SK-N-SH (cell line): Measurements from ENCODE around the gene FRRS1. TPM values are rescaled to one million over a fixed set of nuclear protein-coding genes. Genes with fewer than 3 reads are reported as not detected.

Source experiments
- CTCF ChIA-PET: fragments of 300-600, 350-600 bp; formaldehyde crosslinking; extraction: SDS; loops from one replicate; lab custom pipeline; 2021; lab: Yijun Ruan, JAX
- POLR2A ChIA-PET: fragments of 350-600 bp; sonication (Branson Sonifier 250); formaldehyde crosslinking; extraction: SDS; loops from one replicate; lab custom pipeline; 2020; ENCODE audit warnings: antibody characterized with exemption, inconsistent platforms; lab: Yijun Ruan, JAX
- DNase-seq: peaks from one replicate; pipeline ENCODE4 v3.0.0; 2012
- H2AFZ ChIP-seq: fragments of 200-600 bp; sonication (generic); 2 replicates; pipeline ENCODE4 v1.8.1; 2016; ENCODE audit warnings: antibody characterized with exemption, mild to moderate bottlenecking, low read depth
- H3F3A ChIP-seq: fragments of 200-600 bp; sonication (generic); replicated peaks from 2 replicates; pipeline ENCODE3; 2016; ENCODE audit warnings: antibody characterized with exemption, mild to moderate bottlenecking; ENCODE audit not compliant: insufficient read depth
- H3K27ac ChIP-seq, 2 experiments: fragments of 200-500 bp in 1 of 2; fragments of 200-600 bp in 1 of 2; sonication (Bioruptor generic) in 1 of 2; sonication (generic), shearing (Covaris generic) in 1 of 2; 2 replicates each; pipeline versions ENCODE4 v1.5.1 to v1.6.1; 2014 to 2016; ENCODE audit warnings: low read depth in 2 of 2, inconsistent platforms in 1 of 2, low read length in 1 of 2, mild to moderate bottlenecking in 1 of 2, mixed read lengths in 1 of 2
- H3K27me3 ChIP-seq: fragments of 200-600 bp; sonication (generic), shearing (Covaris generic); 2 replicates; pipeline ENCODE4 v1.6.1; 2016; ENCODE audit warnings: mixed run types; ENCODE audit not compliant: insufficient read depth
- H3K36me3 ChIP-seq, 2 experiments: fragments of 200-500 bp in 1 of 2; fragments of 200-600 bp in 1 of 2; sonication (Bioruptor generic) in 1 of 2; sonication (generic) in 1 of 2; replicated peaks in 1 of 2; 2 replicates each; pipeline versions ENCODE3 to v1.5.1; 2014 to 2016; ENCODE audit warnings: low read length in 1 of 2, mild to moderate bottlenecking in 1 of 2; ENCODE audit not compliant: insufficient read depth in 2 of 2, control insufficient read depth in 1 of 2
- H3K4me1 ChIP-seq, 2 experiments: fragments of 200-500 bp in 1 of 2; fragments of 200-600 bp in 1 of 2; sonication (Bioruptor generic) in 1 of 2; sonication (generic), shearing (Covaris generic) in 1 of 2; 2 replicates each; pipeline versions ENCODE4 v1.5.1 to v1.6.1; 2014 to 2016; ENCODE audit warnings: low read depth in 1 of 2, low read length in 1 of 2, mixed run types in 1 of 2; ENCODE audit not compliant: insufficient read depth in 2 of 2, control insufficient read depth in 1 of 2
- H3K4me2 ChIP-seq: fragments of 200-600 bp; sonication (generic), shearing (Covaris generic); 2 replicates; pipeline ENCODE4 v1.6.1; 2017; ENCODE audit warnings: mixed run types
- H3K4me3 ChIP-seq, 2 experiments: fragments of 200-500 bp in 1 of 2; fragments of 200-600 bp in 1 of 2; sonication (Bioruptor generic) in 1 of 2; sonication (generic), shearing (Covaris generic) in 1 of 2; 2 replicates each; pipeline versions ENCODE4 v1.5.1 to v1.8.1; 2014 to 2016; ENCODE audit warnings: low read depth in 2 of 2, inconsistent platforms in 1 of 2, low read length in 1 of 2, mild to moderate bottlenecking in 1 of 2, mixed read lengths in 1 of 2, moderate library complexity in 1 of 2
- H3K79me2 ChIP-seq: fragments of 200-600 bp; sonication (generic); 2 replicates; pipeline ENCODE4 v1.8.1; 2017; ENCODE audit warnings: mild to moderate bottlenecking; ENCODE audit not compliant: insufficient read depth
- H3K9ac ChIP-seq: fragments of 200-600 bp; sonication (generic); 2 replicates; pipeline ENCODE4 v1.6.1; 2017; ENCODE audit warnings: mixed run types
- H3K9me2 ChIP-seq: fragments of 200-600 bp; sonication (generic); 2 replicates; pipeline ENCODE4 v1.6.1; 2017; ENCODE audit warnings: mixed run types
- H3K9me3 ChIP-seq: fragments of 200-600 bp; sonication (generic); 2 replicates; pipeline ENCODE4 v1.6.1; 2017; ENCODE audit warnings: mixed run types, mild to moderate bottlenecking, moderate library complexity
- H4K20me1 ChIP-seq: fragments of 200-600 bp; sonication (generic); 2 replicates; pipeline ENCODE4 v1.6.1; 2017; ENCODE audit warnings: mild to moderate bottlenecking, mixed run types; ENCODE audit not compliant: insufficient read depth
- JUND ChIP-seq: IDR thresholded peaks from 2 replicates; pipeline ENCODE4 v1.4.0; 2012
- MAX ChIP-seq: IDR thresholded peaks from 2 replicates; pipeline ENCODE4 v1.4.0; 2012; ENCODE audit warnings: low read depth
- MEF2A ChIP-seq: IDR thresholded peaks from 2 replicates; pipeline ENCODE4 v1.4.0; 2012; ENCODE audit warnings: low read depth, borderline replicate concordance
- MXI1 ChIP-seq: IDR thresholded peaks from 2 replicates; pipeline ENCODE4 v1.6.1; 2012; ENCODE audit warnings: mild to moderate bottlenecking, low read depth, low read length, improper control_type of control experiment
- NFIC ChIP-seq: IDR thresholded peaks from 2 replicates; pipeline ENCODE4 v1.4.0; 2012; ENCODE audit warnings: borderline replicate concordance
- PBX3 ChIP-seq: IDR thresholded peaks from 2 replicates; pipeline ENCODE4; 2012
- POLR2AphosphoS5 ChIP-seq: IDR thresholded peaks from 2 replicates; pipeline ENCODE4 v1.6.1; 2012; ENCODE audit warnings: low read depth, low read length
- RAD21 ChIP-seq: IDR thresholded peaks from 2 replicates; pipeline ENCODE4 v1.6.1; 2012; ENCODE audit warnings: mild to moderate bottlenecking, low read length
- RCOR1 ChIP-seq: fragments of 150-350 bp; IDR thresholded peaks from 2 replicates; pipeline ENCODE4 v1.6.1; 2017; ENCODE audit warnings: antibody characterized with exemption, low read length
- RFX5 ChIP-seq: IDR thresholded peaks from 2 replicates; pipeline ENCODE4 v1.6.1; 2012; ENCODE audit warnings: mild to moderate bottlenecking, improper control_type of control experiment, low read length
- SIN3A ChIP-seq: IDR thresholded peaks from 2 replicates; pipeline ENCODE4 v1.6.1; 2012; ENCODE audit warnings: low read depth, mild to moderate bottlenecking, low read length, moderate library complexity, borderline replicate concordance
- TAF1 ChIP-seq: IDR thresholded peaks from 2 replicates; pipeline ENCODE4 v1.6.1; 2012; ENCODE audit warnings: low read depth, mild to moderate bottlenecking, low read length, moderate library complexity, borderline replicate concordance
- TEAD4 ChIP-seq: IDR thresholded peaks from 2 replicates; pipeline ENCODE4 v1.4.0; 2012; ENCODE audit warnings: mild to moderate bottlenecking, borderline replicate concordance; ENCODE audit not compliant: insufficient read depth
- YY1 ChIP-seq: IDR thresholded peaks from 2 replicates; pipeline ENCODE4 v1.4.0; 2012; ENCODE audit warnings: low read depth, mild to moderate bottlenecking
- WGBS: methylation state at CpG from one replicate; pipeline ENCODE4 v1.1.6; 2017; ENCODE audit warnings: low lambda C conversion rate; 5-methylcytosine and 5-hydroxymethylcytosine counted together
- polyA plus RNA-seq, 3 experiments: library from polyadenylated mRNA; depleted of rRNA; stranded (reverse); fragments of >200 nt; gene quantifications; 2 replicates each; pipeline ENCODE4 v1.2.3, GENCODE V29; 2012
- TF ChIP-seq, protein P1 (sequence below): fragments of 200-600 bp; sonication (generic); IDR thresholded peaks from 2 replicates; pipeline ENCODE4 v1.6.1; 2017; ENCODE audit warnings: antibody characterized with exemption, mild to moderate bottlenecking, moderate library complexity
- TF ChIP-seq, protein P2 (sequence below): fragments of 150-350 bp; IDR thresholded peaks from 2 replicates; pipeline ENCODE4 v1.6.1; 2016; ENCODE audit warnings: mild to moderate bottlenecking, low read depth, low read length
- TF ChIP-seq, protein P3 (sequence below): IDR thresholded peaks from 2 replicates; pipeline ENCODE4 v1.6.1; 2012; ENCODE audit warnings: mild to moderate bottlenecking, low read depth, low read length, moderate library complexity

FRRS1 gene
- polyA plus RNA-seq, 1 of the 3 experiments (the other 2 are of a cell fraction), result 1.9 TPM

GRCh38 chr1:99768104-99768503 lies 1.7 kb upstream of the FRRS1 start:
- whole genome bisulfite sequencing, result 92% methylated on average over 3 of the region's 3 CpGs
- no peaks in the 10 kb centered on the region for H3K79me2 ChIP-seq
- no peaks in the 10 kb centered on the region for H3K36me3 ChIP-seq
- POLR2A ChIA-PET, result no interaction called here
- CTCF ChIA-PET, result no interaction called here
- H2AFZ ChIP-seq, result no peak overlapping the region
- no peaks in the 10 kb centered on the region for H3K9me3 ChIP-seq
- DNase-seq, result no peak
- no peak overlapping the region for H3K9ac ChIP-seq
- TF ChIP-seq TAF1 (no peak), PBX3 (no peak), MXI1 (no peak), SIN3A (no peak), MEF2A (no peak), MAX (no peak), JUND (no peak), RCOR1 (no peak)
- TF ChIP-seq, protein P1, sequence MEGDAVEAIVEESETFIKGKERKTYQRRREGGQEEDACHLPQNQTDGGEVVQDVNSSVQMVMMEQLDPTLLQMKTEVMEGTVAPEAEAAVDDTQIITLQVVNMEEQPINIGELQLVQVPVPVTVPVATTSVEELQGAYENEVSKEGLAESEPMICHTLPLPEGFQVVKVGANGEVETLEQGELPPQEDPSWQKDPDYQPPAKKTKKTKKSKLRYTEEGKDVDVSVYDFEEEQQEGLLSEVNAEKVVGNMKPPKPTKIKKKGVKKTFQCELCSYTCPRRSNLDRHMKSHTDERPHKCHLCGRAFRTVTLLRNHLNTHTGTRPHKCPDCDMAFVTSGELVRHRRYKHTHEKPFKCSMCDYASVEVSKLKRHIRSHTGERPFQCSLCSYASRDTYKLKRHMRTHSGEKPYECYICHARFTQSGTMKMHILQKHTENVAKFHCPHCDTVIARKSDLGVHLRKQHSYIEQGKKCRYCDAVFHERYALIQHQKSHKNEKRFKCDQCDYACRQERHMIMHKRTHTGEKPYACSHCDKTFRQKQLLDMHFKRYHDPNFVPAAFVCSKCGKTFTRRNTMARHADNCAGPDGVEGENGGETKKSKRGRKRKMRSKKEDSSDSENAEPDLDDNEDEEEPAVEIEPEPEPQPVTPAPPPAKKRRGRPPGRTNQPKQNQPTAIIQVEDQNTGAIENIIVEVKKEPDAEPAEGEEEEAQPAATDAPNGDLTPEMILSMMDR, result no peak
- TF ChIP-seq, protein P2, sequence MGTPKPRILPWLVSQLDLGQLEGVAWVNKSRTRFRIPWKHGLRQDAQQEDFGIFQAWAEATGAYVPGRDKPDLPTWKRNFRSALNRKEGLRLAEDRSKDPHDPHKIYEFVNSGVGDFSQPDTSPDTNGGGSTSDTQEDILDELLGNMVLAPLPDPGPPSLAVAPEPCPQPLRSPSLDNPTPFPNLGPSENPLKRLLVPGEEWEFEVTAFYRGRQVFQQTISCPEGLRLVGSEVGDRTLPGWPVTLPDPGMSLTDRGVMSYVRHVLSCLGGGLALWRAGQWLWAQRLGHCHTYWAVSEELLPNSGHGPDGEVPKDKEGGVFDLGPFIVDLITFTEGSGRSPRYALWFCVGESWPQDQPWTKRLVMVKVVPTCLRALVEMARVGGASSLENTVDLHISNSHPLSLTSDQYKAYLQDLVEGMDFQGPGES, result no peak
- TF ChIP-seq, all 33 proteins: peak for 0
- H3F3A ChIP-seq, result peaks cover 5% of the 10 kb centered on the region
- H3K9me2 ChIP-seq, result no peaks in the 10 kb centered on the region
- no peaks in the 10 kb centered on the region for H4K20me1 ChIP-seq
- no peak overlapping the region for H3K27ac ChIP-seq
- no peaks in the 10 kb centered on the region for H3K27me3 ChIP-seq
- no peak overlapping the region for H3K4me3 ChIP-seq
- H3K4me1 ChIP-seq, result no peaks in the 10 kb centered on the region; a peak in 2 of 4 replicates
- H3K4me2 ChIP-seq, result no peak overlapping the region

DNA sequence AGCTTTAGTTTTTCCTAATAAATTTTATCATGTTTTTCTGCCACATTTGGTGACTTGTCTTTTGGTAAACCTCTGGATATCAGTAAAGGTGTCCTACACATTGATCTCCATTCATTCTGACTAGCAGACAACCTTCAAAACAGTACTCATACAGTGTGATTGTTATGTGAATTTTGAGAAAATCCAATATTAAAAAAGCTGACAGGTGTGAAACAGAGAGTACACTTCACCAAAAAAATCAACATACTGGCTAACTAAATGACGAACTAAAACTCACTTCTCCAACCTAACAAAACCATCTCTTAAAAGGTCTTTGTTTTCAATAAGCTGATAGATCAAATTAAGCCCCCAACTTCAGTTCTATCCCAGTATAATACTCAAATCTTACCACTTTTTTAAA lies 1.5 kb downstream of the FRRS1 start:
- ChIA-PET POLR2A (no interaction called here), CTCF (interaction anchor here (0.6 kb wide), 1 partner anchor 58 kb away, joined by 3 read pairs; no protein-coding TSS in a partner anchor)
- no peak overlapping the region for H2AFZ ChIP-seq
- no peaks in the 10 kb centered on the region for H3K9me3 ChIP-seq
- no peaks in the 10 kb centered on the region for H3K36me3 ChIP-seq
- 100% methylated on average over 1 of the region's 1 CpG for WGBS
- H3K4me1 ChIP-seq, result no peaks in the 10 kb centered on the region; a peak in 3 of 4 replicates
- H3K27me3 ChIP-seq, result no peaks in the 10 kb centered on the region
- H3K27ac ChIP-seq, result no peak overlapping the region
- peaks cover 7% of the 10 kb centered on the region for H3F3A ChIP-seq
- H3K9me2 ChIP-seq, result no peaks in the 10 kb centered on the region
- H3K4me2 ChIP-seq, result no peak overlapping the region
- no peak overlapping the region for H3K9ac ChIP-seq
- no peak overlapping the region for H3K4me3 ChIP-seq
- TF ChIP-seq, protein P3, sequence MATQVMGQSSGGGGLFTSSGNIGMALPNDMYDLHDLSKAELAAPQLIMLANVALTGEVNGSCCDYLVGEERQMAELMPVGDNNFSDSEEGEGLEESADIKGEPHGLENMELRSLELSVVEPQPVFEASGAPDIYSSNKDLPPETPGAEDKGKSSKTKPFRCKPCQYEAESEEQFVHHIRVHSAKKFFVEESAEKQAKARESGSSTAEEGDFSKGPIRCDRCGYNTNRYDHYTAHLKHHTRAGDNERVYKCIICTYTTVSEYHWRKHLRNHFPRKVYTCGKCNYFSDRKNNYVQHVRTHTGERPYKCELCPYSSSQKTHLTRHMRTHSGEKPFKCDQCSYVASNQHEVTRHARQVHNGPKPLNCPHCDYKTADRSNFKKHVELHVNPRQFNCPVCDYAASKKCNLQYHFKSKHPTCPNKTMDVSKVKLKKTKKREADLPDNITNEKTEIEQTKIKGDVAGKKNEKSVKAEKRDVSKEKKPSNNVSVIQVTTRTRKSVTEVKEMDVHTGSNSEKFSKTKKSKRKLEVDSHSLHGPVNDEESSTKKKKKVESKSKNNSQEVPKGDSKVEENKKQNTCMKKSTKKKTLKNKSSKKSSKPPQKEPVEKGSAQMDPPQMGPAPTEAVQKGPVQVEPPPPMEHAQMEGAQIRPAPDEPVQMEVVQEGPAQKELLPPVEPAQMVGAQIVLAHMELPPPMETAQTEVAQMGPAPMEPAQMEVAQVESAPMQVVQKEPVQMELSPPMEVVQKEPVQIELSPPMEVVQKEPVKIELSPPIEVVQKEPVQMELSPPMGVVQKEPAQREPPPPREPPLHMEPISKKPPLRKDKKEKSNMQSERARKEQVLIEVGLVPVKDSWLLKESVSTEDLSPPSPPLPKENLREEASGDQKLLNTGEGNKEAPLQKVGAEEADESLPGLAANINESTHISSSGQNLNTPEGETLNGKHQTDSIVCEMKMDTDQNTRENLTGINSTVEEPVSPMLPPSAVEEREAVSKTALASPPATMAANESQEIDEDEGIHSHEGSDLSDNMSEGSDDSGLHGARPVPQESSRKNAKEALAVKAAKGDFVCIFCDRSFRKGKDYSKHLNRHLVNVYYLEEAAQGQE, result no peak
- TF ChIP-seq YY1 (no peak), POLR2AphosphoS5 (no peak), RFX5 (no peak), TEAD4 (no peak), PBX3 (no peak), RAD21 (no peak), RCOR1 (no peak), NFIC (no peak)
- no peaks in the 10 kb centered on the region for H3K79me2 ChIP-seq
- no peaks in the 10 kb centered on the region for H4K20me1 ChIP-seq
- no peak for DNase-seq
